GM08714 (cell line): ENCODE results near the gene HLCS.
"Not testable (repeated sequence)": the region's sequence is repeated elsewhere in the genome, so short reads cannot be mapped to it uniquely, and the experiment has no call there.

ENCODE experiments used
- H3K4me3 ChIP-seq: fragments of 200-500 bp; sonication (Bioruptor generic); 2 replicates; pipeline ENCODE4 v1.5.1; 2014; ENCODE audit warnings: mild to moderate bottlenecking, low read length, inconsistent platforms
- ZNF274 ChIP-seq: IDR thresholded peaks from 2 replicates; pipeline ENCODE4 v1.6.1; 2012; ENCODE audit warnings: mild to moderate bottlenecking, low read depth, low read length

The HLCS gene

DNA sequence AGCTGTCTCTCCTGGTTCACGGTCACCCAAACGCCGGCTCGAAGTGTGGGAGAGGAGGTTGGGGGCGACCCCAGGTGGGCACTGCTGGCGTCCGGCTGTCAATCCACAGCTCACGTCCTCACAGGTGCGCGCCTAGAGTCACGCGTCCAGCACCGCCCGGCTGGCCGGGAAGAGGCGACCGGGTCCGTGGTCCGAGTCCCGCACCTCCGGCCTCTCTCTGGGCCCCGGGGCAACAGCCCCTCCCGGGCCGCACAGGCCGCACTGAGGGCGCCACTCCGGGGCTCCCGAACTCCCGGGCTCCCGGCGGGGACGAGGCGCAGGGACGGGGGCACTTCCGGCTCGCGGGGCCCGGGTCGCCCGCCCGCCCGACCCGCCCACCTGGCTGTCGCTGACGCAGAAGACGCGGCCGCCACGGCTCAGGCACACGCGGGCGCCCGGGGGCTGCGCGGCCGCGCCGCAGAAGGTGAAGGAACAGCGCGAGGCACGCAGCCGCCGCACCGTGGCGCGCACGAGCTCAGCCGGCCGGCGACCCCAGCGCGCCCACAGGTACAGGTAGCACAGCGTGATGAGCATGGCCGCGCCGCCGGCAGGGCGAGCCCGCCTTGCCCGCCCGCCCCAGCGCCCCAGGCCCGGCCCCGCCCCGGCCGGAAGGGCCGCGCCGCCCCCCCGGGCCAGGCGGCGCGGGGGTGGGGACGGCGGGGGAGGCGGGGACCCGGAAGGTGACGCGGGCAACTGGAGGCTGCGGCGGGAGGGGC is at the start of gene HLCS:
Gene HLCS (minus strand): TSS at position 604 of the 755 bp plus-strand sequence. CDS start 31 bp downstream, at position 573.
- H3K4me3 ChIP-seq = peak within 1 kb of the TSS; percentile 88
- TF ChIP-seq ZNF274 = no peak

DNA sequence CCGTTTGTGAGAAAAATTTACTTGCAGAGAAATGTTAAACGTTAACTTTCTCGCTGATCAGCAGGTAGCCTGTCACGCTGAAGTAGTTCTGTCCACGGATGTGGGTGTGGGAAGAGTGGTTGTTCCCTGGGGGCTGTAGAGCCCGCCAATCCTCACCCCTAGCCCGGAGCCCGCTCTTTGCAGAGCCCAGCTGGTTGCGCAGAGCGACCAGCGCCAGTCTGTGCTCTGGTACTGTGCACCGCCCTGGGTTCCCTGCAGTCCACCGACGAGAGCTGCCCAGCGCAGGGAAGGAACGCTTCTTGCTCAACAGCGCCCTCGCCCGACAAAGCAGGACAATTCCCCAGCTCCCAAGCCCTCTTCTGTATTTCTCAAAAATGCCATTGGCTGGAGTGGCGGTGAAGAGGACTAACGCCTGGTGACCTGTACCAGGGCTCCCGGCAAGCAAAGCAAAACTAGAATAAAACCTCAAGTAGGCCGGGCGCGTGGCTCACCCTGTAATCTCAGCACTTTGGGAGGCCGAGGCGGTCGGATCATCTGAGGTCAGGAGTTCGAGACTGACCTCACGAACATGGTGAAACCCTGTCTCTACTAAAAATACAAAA is 43.4 kb upstream of the HLCS start:
- H3K4me3 ChIP-seq = peak overlapping the region; percentile 28; the same call in 1 of the 2 replicates
- no peak for TF ChIP-seq ZNF274

- no peak for TF ChIP-seq ZNF274
- H3K4me3 ChIP-seq = no peak overlapping the region
Observed at GRCh38 chr21:37008724-37009123, 42.3 kb upstream of the HLCS start.

DNA sequence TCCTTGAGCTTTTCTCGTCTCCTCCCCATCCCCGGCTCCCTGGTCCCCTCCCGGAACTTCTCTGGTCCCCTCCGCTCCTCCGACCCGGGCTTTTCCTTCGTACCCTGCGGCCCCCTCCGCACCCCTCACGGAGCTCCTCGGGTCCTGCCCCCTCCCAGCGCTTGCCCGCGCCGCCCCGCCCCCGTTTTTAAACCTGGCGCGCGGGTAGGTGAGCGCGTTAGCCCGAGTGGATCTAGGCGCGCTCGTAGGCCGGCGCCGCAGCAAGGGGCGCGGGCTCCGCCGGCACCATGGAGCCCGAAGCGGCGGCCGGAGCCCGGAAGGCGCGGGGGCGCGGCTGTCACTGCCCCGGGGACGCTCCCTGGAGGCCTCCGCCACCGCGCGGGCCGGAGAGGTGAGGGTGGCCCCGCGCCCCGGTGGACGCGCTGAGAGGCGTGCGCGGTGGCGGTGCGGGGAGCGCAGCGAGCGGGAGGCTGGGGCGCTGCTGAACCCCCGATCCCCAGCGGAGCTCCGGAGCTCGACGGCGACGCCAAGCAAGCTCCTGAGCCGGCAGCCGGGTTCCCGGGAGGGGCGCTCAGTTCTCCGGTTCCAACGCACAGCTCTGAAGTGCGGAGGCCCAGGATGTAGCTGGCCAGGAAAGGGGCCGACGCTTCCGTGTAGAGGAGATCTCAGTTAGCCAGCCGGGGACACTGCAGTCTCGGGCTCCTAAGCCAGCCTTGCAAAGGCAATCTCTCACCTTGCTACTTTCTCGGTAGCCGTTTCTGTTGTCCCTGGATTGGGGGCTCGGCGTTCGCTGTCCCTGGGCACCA is 40.2 kb upstream of the HLCS start, which contains the start of gene RIPPLY3:
Gene RIPPLY3 (plus strand): TSS at position 217 of the 806 bp plus-strand sequence. CDS start 71 bp downstream, at position 288.
- TF ChIP-seq ZNF274 = no peak
- H3K4me3 ChIP-seq = peak within 1 kb of the TSS; percentile 59; the same call in 1 of the 2 replicates

DNA sequence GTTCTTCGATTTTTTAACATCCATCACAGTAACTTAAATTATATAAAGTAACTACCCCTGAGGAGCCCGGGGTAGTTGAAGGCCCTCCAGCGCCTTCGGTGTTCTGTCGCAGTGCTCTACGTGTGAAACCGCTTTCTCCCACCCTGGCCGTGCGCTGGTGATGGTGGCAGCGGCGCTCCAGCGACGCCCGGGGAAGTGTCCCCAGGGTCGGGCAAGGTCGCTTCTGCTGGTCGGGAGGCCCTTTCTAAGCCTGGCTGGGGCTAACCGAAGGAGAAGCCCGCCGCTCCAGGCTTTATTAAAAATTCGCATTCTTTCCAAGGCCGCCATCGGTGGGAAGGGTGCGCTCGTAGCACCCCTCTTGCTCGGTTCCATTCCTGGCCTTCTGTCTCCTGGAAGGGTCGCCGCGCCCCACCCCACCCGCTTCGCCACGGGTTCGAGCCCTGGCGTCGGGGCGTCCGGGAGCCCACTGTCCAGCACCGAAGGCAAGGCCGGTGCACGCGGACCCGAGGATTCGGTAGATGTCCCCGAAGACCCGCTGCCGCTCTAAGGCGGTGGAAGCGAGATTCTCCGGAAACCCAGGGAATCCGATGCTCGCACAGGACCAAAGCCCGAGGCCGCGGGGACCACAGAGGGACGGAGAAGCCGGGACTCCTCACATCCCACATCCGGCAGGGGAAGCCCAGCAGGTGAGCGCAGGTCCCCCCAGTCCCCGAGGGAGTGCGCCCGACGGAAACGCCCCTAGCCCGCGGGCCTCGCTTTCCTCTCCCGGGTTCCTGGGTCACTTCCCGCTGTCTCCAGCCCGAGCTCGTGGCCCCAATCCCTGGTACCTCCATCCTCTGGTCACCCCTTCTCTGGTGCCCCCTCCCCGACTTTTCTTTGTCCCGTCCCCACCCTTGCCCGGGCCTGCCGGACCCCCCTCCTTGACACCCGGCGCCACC is 39.3 kb upstream of the HLCS start:
- peak overlapping the region; percentile 59; the same call in 1 of the 2 replicates for H3K4me3 ChIP-seq
- TF ChIP-seq ZNF274 = no peak

DNA sequence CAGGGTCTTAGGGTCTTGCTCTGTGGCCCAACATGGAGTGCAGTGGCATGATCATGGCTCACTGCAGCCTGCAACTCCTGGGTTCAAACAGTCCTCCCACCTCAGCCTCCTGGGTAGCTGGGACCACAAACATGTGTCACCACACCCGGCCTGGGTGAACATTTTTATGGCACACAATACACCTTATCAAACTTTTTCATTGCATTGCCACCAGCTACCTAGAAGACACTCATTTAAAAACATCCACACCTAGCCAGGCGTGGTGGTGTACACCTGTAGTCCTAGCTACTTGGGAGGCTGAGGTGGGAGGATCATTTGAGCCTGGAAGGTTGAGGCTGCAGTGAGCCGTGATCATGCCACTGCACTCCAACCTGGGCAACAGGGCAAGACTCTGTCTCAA is 37.4 kb upstream of the HLCS start:
- H3K4me3 ChIP-seq = not testable (repeated sequence)

- not testable (repeated sequence) for H3K4me3 ChIP-seq
Observed at GRCh38 chr21:37002851-37003250, 36.4 kb upstream of the HLCS start.

GRCh38 chr21:37001441-37001840 is 35.0 kb upstream of the HLCS start:
- H3K4me3 ChIP-seq = no peak overlapping the region
- TF ChIP-seq ZNF274 = no peak

GRCh38 chr21:37000381-37000780 is 33.9 kb upstream of the HLCS start:
- H3K4me3 ChIP-seq = no peak overlapping the region
- no peak for TF ChIP-seq ZNF274

GRCh38 chr21:36999131-36999898 is 32.8 kb upstream of the HLCS start:
- no peak for TF ChIP-seq ZNF274
- no peak overlapping the region for H3K4me3 ChIP-seq

DNA sequence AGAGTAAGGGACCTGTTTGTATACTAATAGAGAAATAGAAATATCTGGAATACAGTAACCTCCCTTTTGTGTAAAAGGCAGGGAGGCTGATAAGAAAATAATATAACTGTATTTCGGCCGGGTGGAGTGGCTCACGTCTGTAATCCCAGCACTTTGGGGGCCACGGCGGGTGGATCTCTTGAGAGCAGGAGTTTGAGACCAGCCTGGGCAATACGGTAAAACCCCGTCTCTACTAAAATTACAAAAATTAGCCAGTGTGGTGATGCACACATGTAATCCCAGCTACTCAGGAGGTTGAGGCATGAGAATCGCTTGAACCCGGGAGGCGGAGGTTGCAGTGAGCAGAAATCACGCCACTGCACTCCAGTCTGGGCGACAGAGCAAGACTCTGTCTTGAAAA is 28.8 kb upstream of the HLCS start:
- H3K4me3 ChIP-seq = not testable (repeated sequence)

DNA sequence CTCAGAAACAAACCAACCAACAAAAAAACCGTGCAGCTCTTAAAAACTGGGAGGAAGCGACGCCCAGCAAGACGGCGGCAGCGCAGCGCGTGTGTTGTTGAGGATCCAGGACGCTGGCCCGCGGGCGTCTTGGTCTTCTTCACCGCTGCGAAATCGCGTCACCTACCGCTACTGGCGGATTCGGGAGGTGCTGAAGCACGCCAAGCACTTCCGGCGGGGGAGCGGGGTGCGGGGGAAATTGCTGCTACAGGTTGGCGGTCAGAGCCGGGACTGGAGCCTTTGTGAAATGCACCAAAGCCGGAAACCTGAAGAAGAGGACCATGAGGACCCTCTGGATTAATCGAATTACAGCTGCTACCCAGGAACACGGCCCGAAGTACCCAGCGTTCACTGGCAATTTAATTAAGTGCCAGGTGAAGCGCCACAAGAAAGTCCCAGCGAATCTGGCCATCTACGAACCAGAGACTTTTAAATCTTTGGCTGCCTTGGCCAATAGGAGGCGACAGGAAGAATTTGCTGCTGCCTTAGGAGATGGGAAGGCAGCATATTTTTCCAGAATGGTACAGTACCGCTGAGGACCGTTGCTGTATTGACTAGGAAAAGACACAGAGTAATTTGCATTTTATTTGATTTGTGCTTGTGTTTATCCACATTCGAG is 28.2 kb upstream of the HLCS start:
- no peak for TF ChIP-seq ZNF274
- H3K4me3 ChIP-seq = no peak overlapping the region

GRCh38 chr21:36992671-36993070 is 26.2 kb upstream of the HLCS start:
- no peak for TF ChIP-seq ZNF274
- no peak overlapping the region for H3K4me3 ChIP-seq
